Muscle of leg (tissue), 11 donors: ENCODE results near the gene GNB3. TPM values are rescaled to one million over a fixed set of nuclear protein-coding genes. Genes with fewer than 3 reads are reported as not detected.

Source experiments
- DNase-seq: peaks from one replicate; pipeline ENCODE4 v3.0.0; 2013
- H3K27ac ChIP-seq: one replicate; pipeline ENCODE4 v1.5.1; 2013; ENCODE audit warnings: mild to moderate bottlenecking, low read length, control low read depth
- H3K27me3 ChIP-seq: one replicate; pipeline ENCODE4 v1.6.1; 2013; ENCODE audit warnings: low read length; ENCODE audit not compliant: control insufficient read depth, insufficient read depth
- H3K36me3 ChIP-seq: one replicate; pipeline ENCODE4 v1.6.1; 2013; ENCODE audit warnings: low read length; ENCODE audit not compliant: control insufficient read depth, insufficient read depth
- H3K4me1 ChIP-seq: one replicate; pipeline ENCODE4 v1.6.1; 2013; ENCODE audit warnings: low read length; ENCODE audit not compliant: control insufficient read depth, insufficient read depth
- H3K4me3 ChIP-seq: one replicate; pipeline ENCODE4 v1.5.1; 2013; ENCODE audit warnings: low read length, control low read depth
- H3K9me3 ChIP-seq: replicated peaks from 2 replicates; pipeline ENCODE4 v1.6.1; 2013; ENCODE audit warnings: low read depth, low read length; ENCODE audit not compliant: control insufficient read depth
- WGBS: methylation state at CpG from one replicate; pipeline ENCODE4 v1.1.5; 2013; ENCODE audit warnings: missing lambda C conversion rate; ENCODE audit not compliant: insufficient coverage; 5-methylcytosine and 5-hydroxymethylcytosine counted together
- polyA plus RNA-seq, 8 donors: library from polyadenylated mRNA; unstranded; fragments of 120-200 nt; gene quantifications; one replicate each; pipeline versions ENCODE4 v1.2.1 to v1.2.3, GENCODE V29; 2013; ENCODE audit warnings: inconsistent platforms in 1 of 8, low replicate concordance in 1 of 8; ENCODE audit not compliant: insufficient read length in 8 of 8, insufficient read depth in 1 of 8
- total RNA-seq: library from RNA; stranded (reverse); fragments of 120-200 nt; gene quantifications from one replicate; pipeline ENCODE4 v1.2.4, GENCODE V29; 2013

The GNB3 gene
- total and polyA plus RNA-seq, 9 donors, result 4.7 to 41.7 (median 22.4) TPM

DNA sequence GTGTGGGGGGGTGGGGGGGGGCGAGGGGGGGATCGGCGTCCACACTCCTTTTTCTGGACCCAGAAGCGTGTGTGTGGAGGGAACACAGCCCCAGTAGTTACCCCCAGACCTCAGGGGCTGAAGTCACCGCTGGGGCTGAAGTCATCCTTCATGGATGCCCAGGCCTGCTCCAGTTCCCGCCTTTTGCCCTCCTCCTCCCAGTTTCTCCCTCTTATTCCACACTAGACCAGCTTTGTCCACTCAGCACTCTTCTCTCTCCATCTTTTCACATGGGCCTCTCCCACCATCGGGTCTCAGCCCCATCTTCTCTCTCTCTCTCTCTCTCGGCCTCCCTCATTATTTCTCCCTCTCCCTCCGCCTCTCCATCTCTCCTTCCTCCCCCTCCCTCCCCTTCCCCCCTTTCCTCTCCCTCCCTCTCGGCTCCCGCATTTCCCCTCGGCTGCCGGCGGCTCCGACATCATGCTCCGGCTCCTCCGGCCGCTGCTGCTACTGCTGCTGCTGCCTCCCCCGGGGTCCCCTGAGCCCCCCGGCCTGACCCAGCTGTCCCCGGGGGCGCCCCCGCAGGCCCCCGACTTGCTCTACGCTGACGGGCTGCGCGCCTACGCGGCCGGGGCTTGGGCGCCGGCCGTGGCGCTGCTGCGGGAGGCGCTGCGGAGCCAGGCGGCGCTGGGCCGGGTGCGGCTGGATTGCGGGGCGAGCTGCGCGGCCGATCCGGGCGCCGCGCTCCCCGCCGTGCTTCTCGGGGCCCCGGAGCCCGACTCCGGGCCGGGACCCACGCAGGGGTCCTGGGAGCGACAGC, 12.5 kb upstream of the GNB3 start, which contains the start of gene P3H3:
Gene P3H3, plus strand, starts transcription at position 426 of the 799 bp plus-strand sequence. Its CDS starts 34 bp downstream, at position 460.
- H3K4me3 ChIP-seq, result peak within 1 kb of the TSS; percentile 88
- peaks cover 27% of the 10 kb centered on the region for H3K36me3 ChIP-seq
- DNase-seq, result peak; percentile 82
- H3K27me3 ChIP-seq, result peaks cover 8% of the 10 kb centered on the region
- no peaks in the 10 kb centered on the region for H3K9me3 ChIP-seq
- under 1% methylated on average over 56 of the region's 60 CpGs for WGBS
- H3K4me1 ChIP-seq, result peaks cover 49% of the 10 kb centered on the region
- peak within 1 kb of the TSS; percentile 90 for H3K27ac ChIP-seq

DNA sequence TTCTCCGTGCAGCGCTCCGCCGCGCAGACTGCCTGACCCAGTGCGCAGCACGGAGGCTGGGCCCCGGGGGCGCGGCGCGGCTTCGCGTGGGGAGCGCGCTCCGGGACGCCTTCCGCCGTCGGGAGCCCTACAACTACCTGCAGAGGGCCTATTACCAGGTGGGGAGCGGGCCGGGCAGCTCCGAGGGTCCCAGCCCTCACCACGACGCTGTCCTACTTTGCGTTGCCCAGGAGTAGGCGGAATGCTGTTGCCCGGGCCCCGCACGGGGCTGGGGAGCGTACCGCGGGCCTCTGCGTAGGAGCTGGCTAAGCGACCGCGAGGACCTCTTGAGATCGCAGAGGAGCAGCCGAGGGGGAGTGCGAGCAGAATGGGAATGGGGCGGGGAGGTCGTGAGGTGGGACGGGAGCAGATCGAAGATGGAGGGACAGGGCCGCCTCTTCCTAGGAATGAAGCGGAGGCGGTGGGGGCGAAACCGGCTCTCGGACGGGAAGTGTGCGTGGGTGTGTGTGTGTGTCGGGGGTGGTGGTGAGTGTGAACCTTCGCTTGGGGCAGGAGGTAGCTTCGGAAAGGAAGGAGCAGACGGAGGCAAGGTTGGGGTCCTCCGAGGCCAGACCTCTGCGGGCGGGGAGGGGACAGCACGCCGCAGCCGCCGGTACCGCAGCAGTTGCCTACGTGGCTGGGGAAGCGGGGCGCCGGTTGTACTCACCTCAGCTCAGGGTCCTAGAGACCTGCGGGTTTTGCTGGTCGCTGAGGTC, 11.8 kb upstream of the GNB3 start:
- H3K36me3 ChIP-seq, result peaks cover 34% of the 10 kb centered on the region
- H3K27ac ChIP-seq, result peak overlapping the region; percentile 88
- H3K27me3 ChIP-seq, result peaks cover 6% of the 10 kb centered on the region
- H3K4me1 ChIP-seq, result peaks cover 45% of the 10 kb centered on the region
- DNase-seq, result peak; percentile 78
- under 1% methylated on average over 59 of the region's 71 CpGs for WGBS
- no peaks in the 10 kb centered on the region for H3K9me3 ChIP-seq
- H3K4me3 ChIP-seq, result peak overlapping the region; percentile 88

- Histone ChIP-seq H3K27me3 (peaks cover 6% of the 10 kb centered on the region), H3K36me3 (peaks cover 36% of the 10 kb centered on the region), H3K9me3 (no peaks in the 10 kb centered on the region), H3K4me3 (peak overlapping the region; percentile 88), H3K4me1 (peaks cover 45% of the 10 kb centered on the region), H3K27ac (peak overlapping the region; percentile 88)
- WGBS, result 10% methylated on average over 11 of the region's 19 CpGs
- DNase-seq, result no peak
Measured at GRCh38 chr12:6829536-6830220, 11.0 kb upstream of the GNB3 start.

DNA sequence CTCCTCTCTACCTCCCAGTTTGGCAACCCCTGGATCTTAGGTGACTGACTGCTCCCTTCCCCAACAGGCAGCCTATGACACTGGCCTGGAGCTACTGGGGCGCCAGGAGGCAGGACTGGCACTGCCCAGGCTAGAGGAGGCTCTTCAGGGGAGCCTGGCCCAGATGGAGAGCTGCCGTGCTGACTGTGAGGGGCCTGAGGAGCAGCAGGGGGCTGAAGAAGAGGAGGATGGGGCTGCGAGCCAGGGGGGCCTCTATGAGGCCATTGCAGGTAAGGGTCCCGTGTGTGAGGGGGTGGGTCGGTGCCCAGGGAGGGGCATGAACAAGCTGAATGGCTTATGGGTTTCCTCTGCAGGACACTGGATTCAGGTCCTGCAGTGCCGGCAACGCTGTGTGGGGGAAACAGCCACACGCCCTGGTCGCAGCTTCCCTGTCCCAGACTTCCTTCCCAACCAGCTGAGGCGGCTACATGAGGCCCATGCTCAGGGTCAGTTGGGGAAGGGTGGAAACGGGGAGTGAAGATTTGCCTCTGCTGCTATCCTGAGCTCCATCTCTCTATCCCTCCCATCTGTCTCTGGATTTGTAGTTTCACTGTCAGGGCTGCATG, 10.3 kb upstream of the GNB3 start:
- H3K27me3 ChIP-seq, result peaks cover 5% of the 10 kb centered on the region
- H3K27ac ChIP-seq, result no peak overlapping the region
- no peaks in the 10 kb centered on the region for H3K9me3 ChIP-seq
- DNase-seq, result no peak
- no peak overlapping the region for H3K4me3 ChIP-seq
- peaks cover 39% of the 10 kb centered on the region for H3K36me3 ChIP-seq
- WGBS, result 61% methylated on average over 6 of the region's 11 CpGs
- peaks cover 39% of the 10 kb centered on the region for H3K4me1 ChIP-seq

DNA sequence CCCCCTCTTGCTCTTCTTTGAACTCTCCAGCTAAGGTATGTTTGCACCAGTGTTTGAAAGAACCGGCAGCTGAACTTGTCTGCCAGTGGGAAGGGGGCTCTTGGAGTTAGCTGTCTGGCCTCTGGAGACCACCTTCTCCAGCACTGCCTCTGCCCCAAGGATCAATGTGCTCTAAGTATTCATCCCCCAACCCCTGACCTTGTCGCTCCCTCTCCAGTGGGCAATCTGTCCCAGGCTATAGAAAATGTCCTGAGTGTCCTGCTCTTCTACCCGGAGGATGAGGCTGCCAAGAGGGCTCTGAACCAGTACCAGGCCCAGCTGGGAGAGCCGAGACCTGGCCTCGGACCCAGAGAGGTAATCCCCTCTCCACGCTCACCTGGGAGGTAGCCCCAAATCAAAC, 9.7 kb upstream of the GNB3 start:
- DNase-seq, result no peak
- H3K4me1 ChIP-seq, result peaks cover 33% of the 10 kb centered on the region
- WGBS, result 80% methylated on average over 5 of the region's 6 CpGs

DNA sequence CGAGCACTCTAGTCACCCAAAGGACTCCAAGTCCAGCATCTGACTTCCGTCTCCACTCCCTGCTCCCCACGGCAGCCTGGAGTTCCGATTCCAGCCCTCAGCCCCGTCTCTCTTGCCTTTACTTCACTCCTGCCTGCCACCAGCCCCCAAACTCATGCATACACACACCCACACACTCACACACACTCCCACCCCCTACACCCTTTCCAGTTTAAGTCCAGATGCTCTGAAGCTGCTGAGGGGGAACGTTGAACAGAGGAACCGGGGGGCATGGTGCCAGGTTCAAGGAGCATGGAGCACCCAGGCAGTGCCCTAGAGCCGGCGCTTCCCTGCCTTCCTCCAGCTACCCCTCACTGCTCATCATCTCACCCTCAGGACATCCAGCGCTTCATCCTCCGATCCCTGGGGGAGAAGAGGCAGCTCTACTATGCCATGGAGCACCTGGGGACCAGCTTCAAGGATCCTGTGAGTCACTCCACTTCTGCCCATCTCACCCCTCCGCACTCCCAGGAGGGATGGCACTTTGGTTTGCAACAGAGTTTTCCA, 9.2 kb upstream of the GNB3 start:
- WGBS, result 70% methylated on average over 9 of the region's 12 CpGs
- peaks cover 31% of the 10 kb centered on the region for H3K4me1 ChIP-seq
- H3K4me3 ChIP-seq, result no peak overlapping the region
- no peak overlapping the region for H3K27ac ChIP-seq
- H3K36me3 ChIP-seq, result peaks cover 49% of the 10 kb centered on the region
- no peaks in the 10 kb centered on the region for H3K9me3 ChIP-seq
- DNase-seq, result no peak
- H3K27me3 ChIP-seq, result peaks cover 4% of the 10 kb centered on the region

More for the DNA sequence above, 9.7 kb upstream of the GNB3 start:
- Histone ChIP-seq H3K4me3 (no peak overlapping the region), H3K36me3 (peaks cover 44% of the 10 kb centered on the region), H3K27me3 (peaks cover 4% of the 10 kb centered on the region), H3K27ac (no peak overlapping the region), H3K9me3 (no peaks in the 10 kb centered on the region)

DNA sequence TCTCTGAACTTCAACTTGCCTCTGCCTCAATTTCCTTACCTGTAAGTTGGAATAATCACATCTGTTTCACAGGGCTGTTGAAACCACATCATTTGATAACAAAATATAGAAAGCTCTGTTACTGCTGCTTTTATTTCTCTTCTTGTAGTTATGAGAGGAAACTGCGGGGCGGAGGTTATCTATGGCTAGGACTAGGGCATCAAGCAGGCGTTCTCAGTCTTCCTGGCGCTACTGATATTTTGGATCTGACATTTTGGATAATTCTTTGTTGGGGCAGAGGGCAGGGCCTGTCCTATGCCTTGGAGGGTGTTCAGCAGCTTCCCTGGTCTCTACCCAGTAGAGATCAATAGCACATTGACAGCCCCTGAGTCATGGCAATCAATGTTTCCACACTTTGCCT, 8.6 kb upstream of the GNB3 start:
- Histone ChIP-seq H3K27ac (no peak overlapping the region), H3K9me3 (no peaks in the 10 kb centered on the region), H3K27me3 (peaks cover 4% of the 10 kb centered on the region), H3K4me1 (peaks cover 25% of the 10 kb centered on the region), H3K36me3 (peaks cover 55% of the 10 kb centered on the region), H3K4me3 (no peak overlapping the region)
- no peak for DNase-seq
- no CpG with 5 or more reads among the region's 4 CpGs for WGBS

- 88% methylated on average over 3 of the region's 6 CpGs for WGBS
- DNase-seq, result no peak
- Histone ChIP-seq H3K36me3 (peaks cover 67% of the 10 kb centered on the region), H3K9me3 (no peaks in the 10 kb centered on the region), H3K27me3 (peaks cover 4% of the 10 kb centered on the region), H3K27ac (no peak overlapping the region), H3K4me1 (peaks cover 17% of the 10 kb centered on the region), H3K4me3 (no peak overlapping the region)
Measured at GRCh38 chr12:6833189-6833890, 7.4 kb upstream of the GNB3 start.

GRCh38 chr12:6834254-6834653, 6.5 kb upstream of the GNB3 start:
- H3K9me3 ChIP-seq, result no peaks in the 10 kb centered on the region
- no CpG with 5 or more reads among the region's 1 CpG for WGBS

More at GRCh38 chr12:6834254-6834653, 6.5 kb upstream of the GNB3 start:
- Histone ChIP-seq H3K27me3 (no peaks in the 10 kb centered on the region), H3K4me3 (no peak overlapping the region), H3K4me1 (peaks cover 16% of the 10 kb centered on the region), H3K27ac (no peak overlapping the region), H3K36me3 (peaks cover 76% of the 10 kb centered on the region)
- no peak for DNase-seq
